Panc1 (cell line): ENCODE data around the gene PCSK2. TPM values are rescaled to one million over a fixed set of nuclear protein-coding genes. Genes with fewer than 3 reads are reported as not detected.

Source experiments
- ATAC-seq: fragments of 200-7000 bp; cut with Tn5 transposase; 2 replicates; pipeline ENCODE4 v1.9.1; 2020; ENCODE audit warnings: mild to moderate bottlenecking, moderate library complexity
- BruUV-seq: library from RNA; stranded (reverse); fragments of 400-500 nt; replicated peaks from 2 replicates; lab custom pipeline; 2021; lab: Mats Ljungman, UMichigan
- CTCF ChIA-PET: fragments of 300-600 bp; sonication (Branson Sonifier 250); formaldehyde crosslinking; loops from one replicate; lab custom pipeline; 2022; ENCODE audit warnings: antibody characterized with exemption; lab: Charles Lee
- POLR2A ChIA-PET: fragments of 300-600 bp; sonication (Branson Sonifier 250); formaldehyde crosslinking; loops from one replicate; lab custom pipeline; 2022; ENCODE audit warnings: antibody characterized with exemption; lab: Charles Lee
- DNase-seq: peaks from one replicate; pipeline ENCODE4 v3.0.0-alpha.2; 2010; ENCODE audit warnings: low read depth, low spot score
- H3K27ac ChIP-seq: 2 replicates; pipeline ENCODE4 v1.5.1; 2011; ENCODE audit warnings: mild to moderate bottlenecking, low read length, inconsistent platforms
- H3K27me3 ChIP-seq: fragments of 200-500 bp; sonication (Bioruptor generic); 2 replicates; pipeline ENCODE4 v1.6.0; 2014; ENCODE audit warnings: low read length, inconsistent platforms; ENCODE audit not compliant: control insufficient read depth, insufficient read depth
- H3K36me3 ChIP-seq: fragments of 200-500 bp; sonication (Bioruptor generic); 2 replicates; pipeline ENCODE4 v1.5.1; 2014; ENCODE audit warnings: inconsistent platforms, mild to moderate bottlenecking, low read length, moderate library complexity; ENCODE audit not compliant: control insufficient read depth, insufficient read depth
- H3K4me1 ChIP-seq: 2 replicates; pipeline ENCODE4 v1.5.1; 2011; ENCODE audit warnings: inconsistent platforms, mild to moderate bottlenecking, low read length, moderate library complexity; ENCODE audit not compliant: control insufficient read depth, insufficient read depth
- H3K4me3 ChIP-seq, 2 experiments: 2 replicates each; pipeline ENCODE4 v1.5.1; 2011 to 2012; ENCODE audit warnings: low read depth in 2 of 2, low read length in 2 of 2, mild to moderate bottlenecking in 2 of 2, inconsistent platforms in 1 of 2, moderate library complexity in 1 of 2
- H3K9me3 ChIP-seq: fragments of 200-500 bp; sonication (Bioruptor generic); 2 replicates; pipeline ENCODE4 v1.5.1; 2014; ENCODE audit warnings: low read depth, mild to moderate bottlenecking, inconsistent platforms, low read length, moderate library complexity; ENCODE audit not compliant: control insufficient read depth, insufficient read depth
- POLR2AphosphoS5 ChIP-seq: IDR thresholded peaks from 2 replicates; pipeline ENCODE4 v1.6.1; 2012; ENCODE audit warnings: mild to moderate bottlenecking, low read depth, low read length, moderate library complexity
- SIN3A ChIP-seq: IDR thresholded peaks from 2 replicates; pipeline ENCODE4 v1.6.1; 2012; ENCODE audit warnings: low read depth, mild to moderate bottlenecking, low read length, moderate library complexity, borderline replicate concordance; ENCODE audit not compliant: insufficient read depth
- TCF7L2 ChIP-seq: IDR thresholded peaks from 2 replicates; pipeline ENCODE4 v1.6.1; 2011; ENCODE audit warnings: mild to moderate bottlenecking, low read depth, low read length, inconsistent platforms
- in situ Hi-C: cut with HindIII; loops from 2 replicates; pipeline ENCODE4 v1.10.0; 2016; ENCODE audit warnings: low sequenced_read_pairs, low pct_unique_long_range_greater_than_20kb
- intact Hi-C: fragments of 100-400 bp; cut with micrococcal nuclease; formaldehyde crosslinking; loops from one replicate; pipeline ENCODE4 v1.10.0; 2022; ENCODE audit not compliant: unreplicated experiment
- total RNA-seq: library from RNA; stranded (reverse); gene quantifications from one replicate; pipeline ENCODE4 v1.2.1, GENCODE V29; 2021; ENCODE audit not compliant: unreplicated experiment
- TF ChIP-seq, protein P1 (sequence below): fragments of 450-650 bp; IDR thresholded peaks from 2 replicates; pipeline ENCODE4 v1.5.1; 2017; ENCODE audit warnings: mild to moderate bottlenecking
- TF ChIP-seq, protein P2 (sequence below), 2 experiments: IDR thresholded peaks; 2 replicates each; pipeline ENCODE4 v1.6.1; 2011 to 2012; ENCODE audit warnings: low read depth in 2 of 2, control low read depth in 1 of 2, low read length in 1 of 2, mild to moderate bottlenecking in 1 of 2, moderate library complexity in 1 of 2; ENCODE audit not compliant: insufficient read depth in 1 of 2

PCSK2 gene
- total RNA-seq, 1 experiment from 2014 or later = not detected

DNA sequence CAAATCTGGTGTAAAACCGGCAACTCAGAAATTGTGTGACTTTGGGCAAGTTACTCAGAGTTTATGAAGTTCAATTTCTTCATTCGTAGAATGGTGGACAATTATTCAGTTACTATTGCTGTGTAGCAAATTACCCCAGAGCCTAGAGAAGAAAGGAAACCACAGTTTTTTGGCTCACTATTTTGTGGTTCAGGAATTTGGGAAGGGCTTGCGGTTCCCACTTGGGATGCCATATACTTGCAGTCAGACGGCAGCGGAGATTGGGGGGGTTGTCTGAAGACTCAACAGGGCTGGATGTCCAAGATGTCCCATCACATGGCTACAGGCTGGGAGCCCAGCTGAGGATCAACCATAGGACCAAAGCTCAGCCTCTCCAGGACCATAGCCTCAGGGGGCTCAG is 108.1 kb downstream of the PCSK2 start:
- TF ChIP-seq, protein P1, sequence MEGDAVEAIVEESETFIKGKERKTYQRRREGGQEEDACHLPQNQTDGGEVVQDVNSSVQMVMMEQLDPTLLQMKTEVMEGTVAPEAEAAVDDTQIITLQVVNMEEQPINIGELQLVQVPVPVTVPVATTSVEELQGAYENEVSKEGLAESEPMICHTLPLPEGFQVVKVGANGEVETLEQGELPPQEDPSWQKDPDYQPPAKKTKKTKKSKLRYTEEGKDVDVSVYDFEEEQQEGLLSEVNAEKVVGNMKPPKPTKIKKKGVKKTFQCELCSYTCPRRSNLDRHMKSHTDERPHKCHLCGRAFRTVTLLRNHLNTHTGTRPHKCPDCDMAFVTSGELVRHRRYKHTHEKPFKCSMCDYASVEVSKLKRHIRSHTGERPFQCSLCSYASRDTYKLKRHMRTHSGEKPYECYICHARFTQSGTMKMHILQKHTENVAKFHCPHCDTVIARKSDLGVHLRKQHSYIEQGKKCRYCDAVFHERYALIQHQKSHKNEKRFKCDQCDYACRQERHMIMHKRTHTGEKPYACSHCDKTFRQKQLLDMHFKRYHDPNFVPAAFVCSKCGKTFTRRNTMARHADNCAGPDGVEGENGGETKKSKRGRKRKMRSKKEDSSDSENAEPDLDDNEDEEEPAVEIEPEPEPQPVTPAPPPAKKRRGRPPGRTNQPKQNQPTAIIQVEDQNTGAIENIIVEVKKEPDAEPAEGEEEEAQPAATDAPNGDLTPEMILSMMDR = no peak
- TF ChIP-seq POLR2AphosphoS5 = no peak
- TF ChIP-seq SIN3A = no peak
- TF ChIP-seq, protein P2, sequence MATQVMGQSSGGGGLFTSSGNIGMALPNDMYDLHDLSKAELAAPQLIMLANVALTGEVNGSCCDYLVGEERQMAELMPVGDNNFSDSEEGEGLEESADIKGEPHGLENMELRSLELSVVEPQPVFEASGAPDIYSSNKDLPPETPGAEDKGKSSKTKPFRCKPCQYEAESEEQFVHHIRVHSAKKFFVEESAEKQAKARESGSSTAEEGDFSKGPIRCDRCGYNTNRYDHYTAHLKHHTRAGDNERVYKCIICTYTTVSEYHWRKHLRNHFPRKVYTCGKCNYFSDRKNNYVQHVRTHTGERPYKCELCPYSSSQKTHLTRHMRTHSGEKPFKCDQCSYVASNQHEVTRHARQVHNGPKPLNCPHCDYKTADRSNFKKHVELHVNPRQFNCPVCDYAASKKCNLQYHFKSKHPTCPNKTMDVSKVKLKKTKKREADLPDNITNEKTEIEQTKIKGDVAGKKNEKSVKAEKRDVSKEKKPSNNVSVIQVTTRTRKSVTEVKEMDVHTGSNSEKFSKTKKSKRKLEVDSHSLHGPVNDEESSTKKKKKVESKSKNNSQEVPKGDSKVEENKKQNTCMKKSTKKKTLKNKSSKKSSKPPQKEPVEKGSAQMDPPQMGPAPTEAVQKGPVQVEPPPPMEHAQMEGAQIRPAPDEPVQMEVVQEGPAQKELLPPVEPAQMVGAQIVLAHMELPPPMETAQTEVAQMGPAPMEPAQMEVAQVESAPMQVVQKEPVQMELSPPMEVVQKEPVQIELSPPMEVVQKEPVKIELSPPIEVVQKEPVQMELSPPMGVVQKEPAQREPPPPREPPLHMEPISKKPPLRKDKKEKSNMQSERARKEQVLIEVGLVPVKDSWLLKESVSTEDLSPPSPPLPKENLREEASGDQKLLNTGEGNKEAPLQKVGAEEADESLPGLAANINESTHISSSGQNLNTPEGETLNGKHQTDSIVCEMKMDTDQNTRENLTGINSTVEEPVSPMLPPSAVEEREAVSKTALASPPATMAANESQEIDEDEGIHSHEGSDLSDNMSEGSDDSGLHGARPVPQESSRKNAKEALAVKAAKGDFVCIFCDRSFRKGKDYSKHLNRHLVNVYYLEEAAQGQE (IDR thresholded peaks at IDR 0.05; ENCODE audit: insufficient read depth in 1 of 2, low read depth in 2 of 2, low read length in 1 of 2) = no peak
- TF ChIP-seq TCF7L2 = no peak
- ATAC-seq (no peak), DNase-seq (no peak)
- POLR2A ChIA-PET = no interaction called here
- CTCF ChIA-PET = no interaction called here
- BruUV-seq = no TSS peak
- no peak overlapping the region for H3K27ac ChIP-seq
- no peaks in the 10 kb centered on the region for H3K9me3 ChIP-seq
- peaks cover 4% of the 10 kb centered on the region; the same call in 1 of the 2 replicates for H3K27me3 ChIP-seq
- intact Hi-C loops (no loop called here), in situ Hi-C loops (no loop called here)
- no peak overlapping the region for H3K4me3 ChIP-seq
- H3K4me1 ChIP-seq = no peaks in the 10 kb centered on the region
- no peaks in the 10 kb centered on the region for H3K36me3 ChIP-seq

DNA sequence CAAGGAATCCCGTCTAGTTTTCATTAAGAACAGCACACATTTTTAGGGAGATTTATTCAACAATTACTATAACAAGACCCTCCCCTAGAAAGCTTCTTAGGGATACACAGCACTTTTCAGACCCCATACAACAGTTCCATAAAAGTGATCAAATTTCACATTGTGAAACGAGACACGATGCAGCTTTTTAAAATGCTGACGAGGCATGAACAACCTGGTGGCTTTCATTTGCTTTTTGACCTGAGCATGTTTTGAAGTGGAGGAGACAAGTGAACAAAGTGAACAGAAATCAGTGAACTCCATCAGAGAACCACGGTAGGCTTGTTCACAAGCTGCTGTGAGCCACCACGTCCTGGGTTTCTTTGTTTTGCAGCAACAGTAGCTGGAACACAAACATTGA is 112.2 kb downstream of the PCSK2 start:
- CTCF ChIA-PET = no interaction called here
- Histone ChIP-seq H3K36me3 (no peaks in the 10 kb centered on the region), H3K4me1 (no peaks in the 10 kb centered on the region), H3K27ac (no peak overlapping the region), H3K27me3 (peaks cover 2% of the 10 kb centered on the region; the same call in 1 of the 2 replicates), H3K4me3 (no peak overlapping the region), H3K9me3 (no peaks in the 10 kb centered on the region)
- in situ Hi-C loops = no loop called here
- POLR2A ChIA-PET = no interaction called here
- intact Hi-C loops = no loop called here
- no peak for ATAC-seq
- no TSS peak for BruUV-seq
- DNase-seq = no peak
- TF ChIP-seq SIN3A = no peak
- no peak for TF ChIP-seq TCF7L2
- TF ChIP-seq POLR2AphosphoS5 = no peak
- TF ChIP-seq, protein P1 = no peak
- TF ChIP-seq, protein P2 (IDR thresholded peaks at IDR 0.05; ENCODE audit: insufficient read depth in 1 of 2, low read depth in 2 of 2, low read length in 1 of 2) = no peak
